COLO829 (cell line): ENCODE measurements around the gene LECT2.
A peak's percentile ranks its signal among the peaks of the same experiment; 100 is the strongest.

Source experiments
- DNase-seq: peaks from one replicate; pipeline ENCODE4 v3.0.0; 2012; ENCODE audit warnings: low spot score

Gene LECT2

DNA sequence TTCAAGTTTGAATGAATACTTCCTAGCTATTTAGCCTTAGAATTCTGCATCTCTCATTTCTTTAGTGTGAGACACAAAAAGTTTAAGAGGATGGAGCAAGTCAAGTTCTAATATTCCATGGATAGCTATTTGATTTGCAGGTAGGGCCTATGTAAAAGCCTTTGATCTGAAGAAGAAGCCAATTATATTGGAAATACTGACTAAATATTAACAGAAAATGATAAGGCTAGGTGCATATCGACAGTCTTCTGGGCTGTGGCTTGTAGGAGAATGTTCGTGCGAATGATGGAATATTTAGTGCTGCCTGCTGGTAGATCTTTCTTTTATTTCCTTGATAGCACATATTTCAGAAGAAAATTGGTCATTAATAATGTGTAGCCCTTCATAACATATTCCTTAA lies at the start of gene LECT2:
Gene LECT2 (minus strand): TSS at position 85 of the 400 bp plus-strand sequence. CDS start 150 bp downstream, outside the sequence.
- DNase-seq: no peak

DNA sequence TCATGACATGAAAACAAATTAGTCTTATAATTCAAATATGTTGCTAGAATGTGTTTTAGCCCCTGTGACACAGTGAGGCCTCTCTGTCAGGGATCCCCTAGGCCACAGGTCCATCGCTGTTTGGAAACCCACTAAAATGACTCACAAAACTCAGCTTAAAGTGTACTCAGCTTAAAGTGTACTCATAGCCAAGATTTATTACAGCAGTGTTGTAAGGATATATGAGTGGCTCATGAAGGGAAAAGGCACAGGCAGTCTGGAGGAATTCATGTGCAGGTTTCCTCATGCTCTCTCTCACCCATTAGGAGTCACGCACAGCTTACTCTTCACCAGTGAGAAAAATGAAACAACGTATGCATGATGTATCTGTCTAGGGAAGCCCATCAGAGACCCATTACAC lies 49.7 kb upstream of the LECT2 start:
- no peak for DNase-seq

DNA sequence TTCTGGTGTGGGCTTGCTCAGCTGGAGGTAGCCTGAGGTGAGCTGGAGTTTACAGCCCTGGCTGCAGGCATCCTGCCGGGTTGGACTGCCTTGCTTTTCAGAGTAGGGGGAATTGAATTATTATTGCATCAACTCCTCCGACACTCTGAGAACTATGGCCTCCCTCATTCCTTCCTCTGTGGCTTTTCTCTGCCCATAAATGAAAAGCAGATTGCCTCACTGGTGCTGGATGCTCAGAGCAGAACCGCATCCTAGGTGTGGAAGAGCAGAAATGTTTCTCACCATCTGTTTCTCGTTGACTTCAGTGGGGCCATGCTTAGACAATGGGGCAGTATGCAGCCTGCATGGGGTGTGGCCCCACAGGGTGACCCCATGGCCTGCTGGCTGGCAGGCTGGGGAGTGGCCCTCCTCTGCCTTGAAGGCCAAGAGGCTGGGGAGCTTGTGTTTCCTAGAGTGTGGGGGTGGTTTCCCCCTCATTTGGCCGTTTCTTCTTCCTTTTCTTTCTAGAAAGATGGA lies 46.7 kb upstream of the LECT2 start:
- DNase-seq: no peak

DNA sequence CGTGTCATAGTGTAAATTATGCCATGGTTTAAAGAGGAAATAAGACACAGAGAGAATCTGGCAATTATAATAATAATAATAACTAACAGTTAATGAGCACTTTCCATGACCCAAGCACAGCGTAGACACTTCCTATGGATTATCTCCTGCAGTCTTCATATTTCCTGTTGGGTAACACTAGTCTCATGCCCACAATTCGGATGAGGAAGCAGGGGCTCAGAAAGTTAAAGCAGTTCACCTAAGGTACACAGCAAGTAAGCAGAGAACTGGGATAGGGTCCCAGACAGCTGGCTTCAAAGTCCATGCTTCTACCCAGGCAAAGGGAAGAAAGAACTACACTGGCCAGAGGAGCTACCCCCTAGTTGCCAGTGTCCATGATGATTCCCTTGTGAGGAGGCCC lies 46.1 kb upstream of the LECT2 start:
- DNase-seq: no peak

DNA sequence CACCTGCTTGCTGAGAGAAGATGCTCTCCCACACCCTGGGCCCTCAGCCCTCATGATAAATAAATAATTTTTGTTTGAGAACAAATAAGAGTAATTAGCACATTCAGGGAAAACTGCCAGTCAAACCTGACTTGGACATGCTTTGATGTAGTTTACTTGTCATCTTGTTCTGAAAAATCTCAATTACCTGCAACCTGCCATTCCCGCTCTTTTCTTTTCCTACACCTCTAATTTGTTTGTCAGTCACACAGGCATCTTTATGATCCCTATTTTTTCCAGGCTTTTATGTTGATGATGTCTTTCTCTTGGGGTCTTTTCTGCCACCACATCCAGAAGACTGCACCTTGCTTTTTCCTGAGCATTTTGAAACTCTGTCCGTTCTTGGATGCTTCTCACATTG lies 45.4 kb upstream of the LECT2 start:
- DNase-seq: no peak

DNA sequence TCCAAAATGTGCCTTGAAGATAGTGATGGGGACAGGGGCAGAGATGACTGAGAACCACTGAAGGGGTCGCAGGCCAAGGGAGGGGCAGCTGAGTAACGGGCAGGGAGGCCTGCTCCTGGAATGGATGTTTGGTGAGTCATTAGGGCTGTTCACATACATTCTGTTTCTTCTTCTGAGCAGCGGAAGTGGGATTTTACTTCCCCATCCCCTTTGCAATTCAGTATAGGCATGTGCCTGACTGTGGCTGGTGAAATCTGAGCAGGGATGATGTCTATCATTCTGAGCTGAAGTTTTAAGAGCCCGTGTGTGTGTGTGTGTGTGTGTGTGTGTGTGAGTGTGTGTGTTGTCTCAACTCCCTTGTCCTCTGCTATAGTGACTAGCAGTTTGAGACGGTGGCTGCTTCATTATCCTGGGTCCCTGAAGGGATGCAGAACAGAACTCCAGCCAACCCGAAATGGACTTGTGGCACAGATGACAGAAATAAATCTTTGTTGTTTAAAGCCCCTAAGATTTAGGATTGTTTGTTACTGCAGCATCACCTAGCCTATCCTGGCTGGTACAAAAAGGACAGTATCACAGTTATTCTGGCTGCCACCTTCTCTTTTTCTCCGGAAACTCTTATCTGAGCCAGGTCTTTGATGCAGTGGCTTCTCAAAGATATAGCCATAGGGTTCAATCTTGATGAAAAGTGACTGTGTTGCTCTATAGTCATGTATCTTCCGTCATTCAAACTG lies 44.8 kb upstream of the LECT2 start:
- no peak for DNase-seq

DNA sequence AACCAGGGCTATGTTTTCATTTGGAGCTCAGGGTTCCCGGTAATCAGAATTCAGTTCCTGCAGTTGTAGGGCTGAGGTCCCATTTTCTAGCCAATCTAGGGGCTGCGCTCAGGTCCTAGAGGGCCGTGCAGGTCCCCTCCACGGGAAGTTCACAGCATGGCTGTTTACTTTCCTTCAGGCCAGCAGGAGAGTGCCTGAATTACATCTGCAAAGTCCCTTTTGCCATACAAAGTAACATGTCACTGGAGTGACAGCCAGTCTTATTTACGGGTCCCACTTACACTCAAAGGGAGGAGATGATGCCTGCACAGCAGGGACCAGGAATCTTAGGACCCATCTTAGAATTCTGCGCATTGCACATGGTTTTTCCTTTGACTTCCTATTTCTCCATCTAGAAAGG lies 44.1 kb upstream of the LECT2 start:
- DNase-seq: no peak

DNA sequence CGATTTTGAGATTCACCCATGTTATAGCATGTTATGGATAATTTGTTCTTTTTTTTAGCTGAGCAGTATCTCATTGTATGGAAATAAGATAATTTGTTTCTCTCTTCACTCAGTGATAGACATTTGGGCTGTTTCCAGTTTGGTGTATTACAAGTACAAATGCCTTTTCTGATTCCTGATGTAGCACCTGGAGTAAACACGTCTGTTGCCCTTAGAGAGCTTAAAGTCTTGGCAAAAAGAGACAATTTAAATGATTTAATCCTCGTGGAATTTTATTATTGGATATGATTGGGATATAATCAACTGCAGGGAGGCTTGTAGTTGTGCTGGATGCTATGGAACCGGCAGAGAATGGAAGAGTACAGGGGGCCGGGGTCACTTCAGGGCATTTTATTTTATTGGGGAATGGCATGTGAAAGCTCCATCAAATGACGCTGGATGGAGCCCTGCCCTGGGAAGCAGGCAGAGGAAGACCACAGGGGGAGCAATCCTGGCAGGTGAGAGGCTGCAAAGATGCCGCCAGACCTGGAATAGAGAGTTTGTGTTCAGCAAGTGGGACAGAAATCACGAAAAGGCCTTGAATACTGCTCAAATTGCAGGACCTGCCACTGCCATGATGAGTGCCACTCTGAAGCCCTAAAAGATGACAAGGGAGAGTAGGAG lies 43.0 kb upstream of the LECT2 start:
- DNase-seq: no peak

DNA sequence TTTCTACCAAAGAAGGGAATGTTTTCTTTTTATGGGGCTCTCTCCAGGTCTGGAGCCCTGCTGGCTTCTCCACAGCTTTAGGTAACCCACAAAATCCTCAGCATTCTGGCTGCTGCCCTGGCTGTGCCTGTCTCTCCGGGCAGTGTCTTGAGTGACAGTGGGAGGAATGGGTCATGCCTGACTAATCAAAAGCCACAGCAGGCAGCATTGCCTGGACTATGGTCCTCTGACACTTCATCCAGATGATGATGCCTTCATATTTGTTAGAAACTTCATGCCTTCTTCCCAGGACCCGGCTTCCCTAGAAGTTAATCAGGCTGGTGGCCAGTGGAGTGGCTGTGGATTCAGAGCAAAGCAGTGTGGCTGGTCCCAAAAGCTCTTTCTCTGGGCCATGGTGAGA lies 41.8 kb upstream of the LECT2 start:
- no peak for DNase-seq

DNA sequence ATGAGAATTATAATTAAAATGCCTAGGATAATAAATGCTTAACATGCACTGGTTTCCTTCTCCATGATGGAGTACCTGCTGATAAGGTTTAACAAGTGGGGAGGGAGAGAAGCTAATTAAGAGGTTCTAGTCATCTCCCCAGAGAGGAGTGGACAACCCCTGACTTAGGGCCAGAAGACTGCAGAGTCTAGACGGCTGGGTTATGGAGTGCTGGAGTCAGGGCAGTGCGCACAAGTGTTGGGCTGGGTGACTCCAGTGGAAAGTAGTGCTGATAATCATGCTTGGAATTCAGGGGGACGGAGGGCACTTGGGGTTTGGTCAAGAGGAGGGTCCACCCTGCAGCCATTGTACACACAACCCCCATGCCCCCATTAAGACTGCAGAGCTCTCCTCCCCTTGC lies 41.2 kb upstream of the LECT2 start:
- DNase-seq: no peak

DNA sequence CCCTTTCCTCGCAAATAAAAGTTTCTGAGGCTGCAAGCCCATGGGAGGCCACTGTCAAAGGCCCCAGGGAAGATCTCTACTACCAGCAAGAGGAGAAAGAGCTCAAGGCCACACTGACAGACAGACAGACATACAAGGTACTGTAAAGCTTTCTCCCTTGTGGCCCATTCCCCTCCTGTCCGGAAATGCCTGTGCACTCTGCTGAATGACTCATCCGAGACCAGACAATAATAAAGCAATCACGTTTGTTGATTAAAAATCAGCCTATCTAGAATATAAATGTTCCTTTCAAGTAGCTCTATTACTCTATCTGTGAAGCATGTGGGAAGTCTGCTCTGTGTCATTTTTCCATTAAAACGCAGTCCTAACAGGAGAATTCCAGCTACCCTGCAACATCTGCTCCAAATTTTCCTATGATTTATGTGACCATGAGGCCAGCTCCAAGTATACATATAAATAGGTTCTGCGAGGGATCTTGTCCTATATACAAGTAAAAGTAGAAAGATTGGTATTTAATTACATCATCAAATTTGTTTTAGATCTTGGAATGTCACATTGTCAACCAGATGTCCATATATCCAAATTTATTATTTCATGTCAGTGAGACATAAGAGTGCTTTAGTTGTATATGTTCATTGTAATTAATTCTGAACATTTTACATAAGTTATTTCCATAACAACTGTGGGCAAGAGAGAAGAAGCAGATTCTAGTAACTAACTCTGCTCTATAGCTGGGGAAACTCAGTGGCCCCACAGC lies 39.3 kb upstream of the LECT2 start:
- peak; percentile 74 for DNase-seq

DNA sequence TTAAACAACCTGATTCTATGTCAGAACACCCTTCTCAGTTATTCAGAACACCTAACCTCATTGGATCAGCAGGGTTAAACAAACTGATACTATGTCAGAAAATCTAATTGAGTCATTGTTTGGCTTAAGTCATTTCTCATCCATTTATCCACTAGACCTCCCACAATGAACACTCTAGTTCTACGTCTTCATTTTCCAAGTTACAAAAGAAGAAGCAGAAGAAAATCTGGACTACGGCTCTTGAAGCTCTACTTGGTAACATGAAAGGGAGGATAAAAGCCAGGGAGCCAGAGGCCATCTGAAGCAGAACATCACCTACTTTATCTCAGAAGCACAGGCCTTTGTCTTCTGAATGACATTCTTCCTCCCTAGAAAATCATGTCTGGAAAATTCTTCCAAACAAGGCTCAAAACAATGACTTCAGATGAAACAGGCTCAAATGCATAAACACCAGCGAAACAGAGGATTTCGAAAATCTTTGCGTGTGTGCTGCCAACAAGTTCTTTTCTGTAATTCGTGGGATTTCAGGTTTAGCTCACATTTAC lies 38.6 kb upstream of the LECT2 start:
- no peak for DNase-seq

DNA sequence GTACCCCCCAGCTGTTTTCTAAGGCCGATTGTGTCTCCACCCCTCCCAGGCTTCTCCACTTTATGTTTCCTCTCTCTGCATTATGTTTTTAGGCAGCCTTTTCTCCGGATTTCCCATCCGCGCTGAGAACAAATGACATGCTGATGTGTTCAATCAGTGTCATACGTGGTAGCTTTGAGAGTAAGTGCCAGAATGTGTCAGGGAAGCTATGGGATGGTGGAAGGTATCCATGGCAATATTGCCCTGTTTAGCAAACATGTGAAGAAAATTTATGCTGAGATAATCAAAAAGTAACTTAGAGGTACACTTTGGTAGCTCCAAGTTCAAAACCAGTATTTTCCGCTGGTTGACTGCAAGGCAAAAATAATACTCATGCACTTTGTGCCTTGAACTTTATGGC lies 36.6 kb upstream of the LECT2 start:
- no peak for DNase-seq

DNA sequence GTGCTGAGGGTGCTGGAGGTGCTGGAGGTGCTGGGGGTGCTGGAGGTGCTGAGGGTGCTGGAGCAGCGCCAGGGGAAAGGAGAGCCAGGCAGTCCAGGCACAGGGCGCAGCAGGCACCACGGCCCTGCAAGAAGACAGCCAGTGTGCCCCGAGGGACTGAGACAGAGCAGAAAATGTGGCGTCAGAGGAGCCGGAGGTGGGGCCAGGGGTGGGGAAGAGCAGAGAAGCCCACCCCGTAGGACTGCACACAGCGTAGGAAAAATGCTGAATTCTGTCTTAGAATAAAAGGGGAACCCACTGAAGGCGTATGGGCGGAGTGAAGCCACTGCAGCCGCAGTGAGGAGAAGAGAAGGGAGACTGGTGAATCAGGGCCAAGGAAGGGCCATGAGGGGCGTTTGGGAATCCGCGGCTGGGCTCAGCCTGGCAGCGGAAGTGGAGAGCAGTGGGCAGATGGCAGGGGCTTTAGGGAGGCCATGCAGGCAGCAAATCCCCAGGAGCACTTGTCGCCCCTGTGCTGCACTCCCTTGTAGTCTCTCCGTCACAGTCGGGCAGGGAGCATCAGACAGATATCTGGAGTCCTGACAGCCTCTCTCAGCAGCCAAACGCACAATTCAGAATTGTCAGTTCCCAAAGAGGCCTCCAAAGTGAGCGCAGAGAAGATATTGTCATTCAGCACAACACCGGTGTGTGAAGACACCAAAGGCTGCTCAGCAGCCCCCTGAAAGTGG lies 35.9 kb upstream of the LECT2 start:
- no peak for DNase-seq

DNA sequence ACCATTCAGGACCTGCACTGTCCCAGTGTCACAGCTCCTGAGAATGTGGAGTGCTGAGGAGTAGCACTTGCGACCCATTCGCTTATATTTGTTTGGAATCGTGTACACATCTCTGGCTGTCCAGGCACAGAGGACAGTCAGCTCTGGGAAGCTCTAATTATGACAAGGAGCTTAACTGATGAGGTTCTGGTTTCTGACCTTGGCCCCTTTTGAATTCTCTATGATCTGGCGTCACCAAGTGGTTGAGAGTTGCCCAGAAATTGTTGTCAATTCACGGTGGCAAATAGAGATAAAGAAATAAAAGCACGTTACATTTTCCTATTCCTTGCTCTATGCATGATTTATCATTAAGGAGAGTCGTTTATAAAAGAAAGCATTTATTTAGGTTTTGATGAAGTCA lies 34.9 kb upstream of the LECT2 start:
- DNase-seq: no peak

DNA sequence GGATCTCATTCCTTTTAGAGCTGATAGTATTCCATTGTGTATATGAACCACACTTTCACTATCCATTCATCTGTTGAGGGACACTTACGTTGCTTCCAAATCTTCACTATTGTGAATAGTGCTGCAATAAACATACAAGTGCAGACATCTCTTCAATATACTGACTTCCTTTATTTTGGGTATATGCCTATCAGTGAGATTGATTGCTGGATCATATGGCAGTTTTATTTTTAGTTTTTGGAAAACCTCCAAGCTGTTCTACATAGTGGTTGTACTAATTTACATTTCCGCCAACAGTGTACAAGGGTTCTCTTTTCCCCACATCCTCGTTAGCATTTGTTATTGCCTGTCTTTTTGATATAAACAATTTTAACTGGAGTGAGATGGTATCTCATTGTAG lies 33.8 kb upstream of the LECT2 start:
- DNase-seq: no peak

DNA sequence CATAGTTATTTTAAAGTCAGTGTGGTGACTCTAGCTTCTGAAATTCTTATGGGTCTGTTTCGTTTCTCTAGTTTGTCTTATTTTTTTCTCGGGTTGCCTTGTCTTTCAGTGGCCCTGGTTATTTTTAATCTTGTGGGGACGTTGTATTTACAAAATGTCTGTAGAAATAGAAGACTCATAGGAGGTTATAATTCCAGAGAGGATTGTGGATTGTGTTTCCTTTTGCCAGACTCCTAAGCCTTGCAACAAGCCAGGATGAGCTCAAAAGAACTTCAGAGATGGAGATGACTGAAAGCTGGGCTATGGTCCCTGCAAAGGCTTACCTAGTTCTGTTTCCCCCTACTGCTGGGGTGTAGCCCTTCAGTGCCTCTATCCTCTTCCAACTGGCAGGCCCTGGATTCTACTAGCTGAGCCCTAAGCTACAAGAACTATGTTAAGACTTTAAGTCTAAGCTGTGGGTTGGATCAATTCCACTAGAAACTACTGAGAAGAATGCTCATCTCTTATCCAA lies 32.2 kb upstream of the LECT2 start:
- no peak for DNase-seq

DNA sequence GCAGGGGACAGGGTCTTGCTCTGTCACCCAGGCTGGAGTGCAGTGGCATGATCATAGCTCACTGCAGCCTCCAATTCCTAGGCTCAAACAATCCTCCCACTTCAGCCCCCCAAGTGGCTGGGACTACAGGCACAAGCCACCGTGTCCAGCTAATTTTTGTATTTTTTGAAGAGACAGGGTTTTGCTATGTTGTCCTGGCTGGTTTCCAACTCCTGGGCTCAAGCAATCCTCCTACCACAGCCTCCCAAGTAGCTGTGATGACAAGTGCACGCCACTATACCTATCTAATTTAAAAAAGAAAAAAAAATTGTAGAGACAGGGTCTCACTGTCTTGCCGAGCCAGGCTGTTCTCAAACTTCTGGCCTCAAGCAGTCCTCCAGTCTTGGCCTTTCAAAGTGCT lies 31.6 kb upstream of the LECT2 start:
- DNase-seq: no peak

DNA sequence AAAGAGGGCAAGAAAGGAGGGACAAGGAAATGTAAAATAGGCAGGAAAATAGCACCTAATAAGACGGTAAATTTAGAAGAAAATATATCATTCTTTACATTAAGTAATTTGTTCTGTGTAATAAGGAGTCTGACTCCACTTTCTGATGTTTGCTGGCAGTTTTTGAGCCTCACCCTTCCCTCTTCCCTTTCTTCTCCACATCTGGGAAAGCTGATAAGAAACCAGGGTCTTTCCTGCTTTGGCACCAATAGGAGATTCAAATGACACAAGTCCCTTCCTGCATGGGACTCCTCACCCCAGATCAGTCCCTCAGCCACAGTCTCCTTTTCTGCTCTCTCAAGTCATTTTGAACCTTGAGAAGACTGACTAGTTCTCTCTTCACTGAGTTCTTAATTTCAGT lies 31.2 kb upstream of the LECT2 start:
- no peak for DNase-seq

DNA sequence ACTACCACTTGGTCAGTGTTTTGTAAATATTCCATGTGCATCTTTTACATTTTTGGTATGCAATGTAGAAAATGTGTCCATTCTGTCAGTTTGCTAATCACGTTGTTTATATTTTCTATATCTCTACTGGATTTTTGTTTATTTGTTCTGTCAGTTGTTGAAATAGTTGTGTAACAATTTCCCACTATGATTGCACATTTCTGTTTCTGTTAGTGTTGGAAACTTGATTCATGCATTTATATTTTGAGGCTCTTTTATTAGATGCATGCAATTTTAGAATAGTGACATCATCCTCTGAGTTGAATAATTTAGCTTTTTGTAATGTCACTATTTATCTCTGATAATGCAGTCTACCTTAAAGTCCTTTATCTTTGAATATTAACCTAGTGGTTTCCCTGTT lies 25.8 kb upstream of the LECT2 start:
- DNase-seq: no peak

DNA sequence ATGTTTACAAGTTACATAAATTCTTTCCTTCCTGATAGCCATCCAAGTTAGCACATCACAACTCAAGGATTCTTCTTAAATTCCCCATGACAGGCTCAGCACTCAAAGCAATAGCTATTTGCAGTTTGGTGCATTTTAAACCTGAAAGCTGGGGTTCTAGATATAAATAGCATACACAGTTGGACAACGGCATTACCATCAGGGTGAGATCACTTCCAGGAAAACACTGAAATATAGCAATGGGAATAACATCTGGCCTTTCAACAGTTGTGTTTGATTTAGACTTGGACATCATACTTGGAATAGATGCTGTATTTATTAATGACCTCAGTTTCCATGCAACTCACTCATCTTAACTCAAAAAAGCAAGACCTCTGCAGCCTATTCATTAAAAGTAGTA lies 24.7 kb upstream of the LECT2 start:
- no peak for DNase-seq

DNA sequence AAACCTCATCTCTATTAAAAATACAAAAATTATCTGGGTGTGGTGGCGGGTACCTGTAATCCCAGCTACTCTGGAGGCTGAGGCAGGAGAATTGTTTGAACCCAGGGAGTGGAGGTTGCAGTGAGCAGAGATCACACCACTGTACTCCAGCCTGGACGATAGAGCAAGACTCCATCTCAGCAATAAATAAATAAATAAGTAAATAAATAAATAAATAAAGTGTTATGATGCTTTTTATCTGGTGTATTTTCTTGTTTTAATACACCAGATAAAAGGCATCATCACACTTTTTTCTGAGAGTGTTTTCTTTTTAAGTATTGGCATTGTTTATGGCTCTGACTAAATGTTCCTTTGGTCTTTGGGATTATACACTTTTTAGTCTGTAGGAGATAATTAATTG lies 24.2 kb upstream of the LECT2 start:
- DNase-seq: no peak
